Stomach (tissue), 9 donors: ENCODE data around the gene WDR62. TPM values are rescaled to one million over a fixed set of nuclear protein-coding genes. Genes with fewer than 3 reads are reported as not detected.

Source experiments
- DNase-seq, 2 donors: peaks; one replicate each; pipeline versions ENCODE4 v3.0.0 to v3.0.0-alpha.2; 2013 to 2019
- H3K27ac ChIP-seq, 5 donors: fragments of 200-600 bp in 4 of 5; sonication (generic) in 4 of 5; one replicate each; pipeline ENCODE4 v1.5.1; 2013 to 2019; ENCODE audit warnings: mild to moderate bottlenecking in 1 of 5, moderate library complexity in 1 of 5
- H3K27me3 ChIP-seq, 3 donors: fragments of 200-600 bp; sonication (generic); one replicate each; pipeline ENCODE4 v1.5.1; 2017 to 2019; ENCODE audit warnings: mixed run types in 1 of 3
- H3K36me3 ChIP-seq, 4 donors: fragments of 200-600 bp; sonication (generic); 1 replicate in 3 of 4; 2 replicates in 1 of 4; pipeline ENCODE4 v1.5.1; 2016 to 2019
- H3K4me1 ChIP-seq, 4 donors: fragments of 200-600 bp; sonication (generic); one replicate each; pipeline ENCODE4 v1.5.1; 2016 to 2019
- H3K4me3 ChIP-seq, 4 donors: fragments of 200-600 bp; sonication (generic) in 3 of 4; one replicate each; pipeline ENCODE4 v1.5.1; 2016 to 2019; ENCODE audit warnings: mild to moderate bottlenecking in 1 of 4
- H3K9me3 ChIP-seq, 4 donors: fragments of 200-600 bp; sonication (generic); one replicate each; pipeline ENCODE4 v1.5.1; 2016 to 2019
- CTCF ChIP-seq, 7 experiments: fragments of 450-650 bp in 4 of 7; fragments of 200-600 bp in 3 of 7; sonication (generic) in 3 of 7; IDR thresholded peaks; one replicate each; pipeline ENCODE4 v1.5.1; 2016 to 2019; ENCODE audit warnings: antibody characterized with exemption in 7 of 7, control low read depth in 2 of 7, mild to moderate bottlenecking in 1 of 7
- EP300 ChIP-seq: sonication (generic); formaldehyde crosslinking; IDR thresholded peaks from one replicate; pipeline ENCODE4 v1.6.1; 2017; ENCODE audit warnings: antibody characterized with exemption
- POLR2A ChIP-seq, 4 donors: fragments of 450-650 bp; IDR thresholded peaks; one replicate each; pipeline ENCODE4 v1.6.1; 2016; ENCODE audit warnings: antibody characterized with exemption in 4 of 4, control low read depth in 2 of 4, mild to moderate bottlenecking in 1 of 4, moderate library complexity in 1 of 4
- POLR2AphosphoS5 ChIP-seq, 3 donors: sonication (generic); formaldehyde crosslinking; IDR thresholded peaks; one replicate each; pipeline ENCODE4 v1.6.1; 2016; ENCODE audit warnings: antibody characterized with exemption in 3 of 3
- WGBS, 5 donors: extraction: QIAGEN DNeasy Blood & Tissue Kit in 3 of 5; methylation state at CpG; one replicate each; pipeline versions ENCODE4 v1.1.5 to v1.1.7; 2013 to 2018; 5-methylcytosine and 5-hydroxymethylcytosine counted together
- intact Hi-C: fragments of 100-400 bp; cut with DNase I; formaldehyde crosslinking; loops from one replicate; pipeline ENCODE4 v1.15.1; 2023; ENCODE audit warnings: low total_unique reads
- polyA plus RNA-seq, 3 donors: library from polyadenylated mRNA; stranded (reverse); fragments of 200-250 nt; gene quantifications; one replicate each; pipeline ENCODE4 v1.2.3, GENCODE V29; 2013
- total RNA-seq, 5 donors: library from RNA; depleted of rRNA; stranded (reverse); fragments of >200 nt; gene quantifications; one replicate each; pipeline versions ENCODE4 v1.1.0 to v1.2.3, GENCODE V29; 2014 to 2016
- donor health status: healthy with polysubstance abuse.
- donor health status: Bipolar disorder and iron deficiency.
- donor health status: healthy.

WDR62 gene
- total and polyA plus RNA-seq, 8 donors: 0.29 to 15.2 (median 1.8) TPM

GRCh38 chr19:36051236-36051635 lies 3.5 kb upstream of the WDR62 start:
- H3K27ac ChIP-seq: peak overlapping the region in 1 of 5 donors; percentile 96
- intact Hi-C loops: no loop called here
- peak in 1 of 2 donors; percentile 58 for DNase-seq
- WGBS, 5 donors: 36 to 47% (median 42%) methylated on average over 3 of the region's 3 CpGs
- H3K9me3 ChIP-seq: no peaks in the 10 kb centered on the region
- peaks cover 11 to 32% (median 27%) of the 10 kb centered on the region in 4 donors for H3K4me1 ChIP-seq
- TF ChIP-seq POLR2A (IDR thresholded peaks at IDR 0.05): no peak
- peak in 2 of 7 experiments; percentile 17 to 27 for TF ChIP-seq CTCF (IDR thresholded peaks at IDR 0.05)
- no peak overlapping the region for H3K4me3 ChIP-seq
- no peaks in the 10 kb centered on the region for H3K27me3 ChIP-seq
- H3K36me3 ChIP-seq: no peaks in the 10 kb centered on the region

GRCh38 chr19:36051637-36052036 lies 3.1 kb upstream of the WDR62 start:
- H3K9me3 ChIP-seq: no peaks in the 10 kb centered on the region
- H3K4me1 ChIP-seq: peaks cover 11 to 28% (median 25%) of the 10 kb centered on the region in 4 donors
- H3K27me3 ChIP-seq: no peaks in the 10 kb centered on the region
- intact Hi-C loops: no loop called here
- H3K4me3 ChIP-seq: no peak overlapping the region
- DNase-seq: no peak
- no peak for TF ChIP-seq CTCF (IDR thresholded peaks at IDR 0.05)
- no peaks in the 10 kb centered on the region for H3K36me3 ChIP-seq
- WGBS, 5 donors: 86 to 95% (median 90%) methylated on average over 4 of the region's 4 CpGs
- peak overlapping the region in 1 of 5 donors; percentile 96 for H3K27ac ChIP-seq

- H3K9me3 ChIP-seq: no peaks in the 10 kb centered on the region
- H3K27ac ChIP-seq: peak within 1 kb of the TSS; percentile 92 to 98 (median 96)
- no peaks in the 10 kb centered on the region for H3K27me3 ChIP-seq
- H3K4me3 ChIP-seq: peak within 1 kb of the TSS; percentile 67 to 84 (median 78)
- intact Hi-C loops: no loop called here
- peaks cover 11 to 27% (median 24%) of the 10 kb centered on the region in 4 donors for H3K4me1 ChIP-seq
- WGBS, 5 donors: 0 to 1% (median 0%) methylated on average over 36 to 56 of the region's 56 CpGs
- TF ChIP-seq CTCF (IDR thresholded peaks at IDR 0.05) (peak in 4 of 7 experiments; percentile 37 to 59 (median 51)), POLR2A (IDR thresholded peaks at IDR 0.05) (peak in 1 of 4 donors; percentile 11), EP300 (no peak), POLR2AphosphoS5 (IDR thresholded peaks at IDR 0.05) (peak; percentile 78 to 99 (median 96))
- no peaks in the 10 kb centered on the region for H3K36me3 ChIP-seq
- peak; percentile 100 for DNase-seq
Measured at GRCh38 chr19:36054119-36054732, 471 bp upstream of the WDR62 start, which contains the start of gene THAP8. TSS of gene THAP8 (minus strand) at chr19:36054285. CDS start at chr19:36054217, 68 bp downstream.

GRCh38 chr19:36058481-36059179 lies 3.9 kb downstream of the WDR62 start:
- no peak overlapping the region for H3K4me3 ChIP-seq
- WGBS, 5 donors: 72 to 82% (median 75%) methylated on average over 12 of the region's 12 CpGs
- intact Hi-C loops: no loop called here

More at GRCh38 chr19:36058481-36059179, 3.9 kb downstream of the WDR62 start:
- DNase-seq: no peak
- no peaks in the 10 kb centered on the region for H3K27me3 ChIP-seq
- H3K4me1 ChIP-seq: peaks cover 10 to 17% (median 13%) of the 10 kb centered on the region in 4 donors
- TF ChIP-seq POLR2A (IDR thresholded peaks at IDR 0.05): no peak
- TF ChIP-seq CTCF (IDR thresholded peaks at IDR 0.05): no peak
- no peak for TF ChIP-seq EP300
- TF ChIP-seq POLR2AphosphoS5 (IDR thresholded peaks at IDR 0.05): no peak
- no peaks in the 10 kb centered on the region for H3K9me3 ChIP-seq
- peaks cover 0 to 7% (median 0%) of the 10 kb centered on the region in 4 donors for H3K36me3 ChIP-seq
- H3K27ac ChIP-seq: no peak overlapping the region
